Stimulated activated naive CD8-positive, alpha-beta T cell treated with anti-CD3 and anti-CD28 coated beads, Interleukin-15, amount 100 ng/mL, for 72 hours (primary cell): ENCODE measurements around the gene GATA5.
"Not testable (repeated sequence)": the region's sequence is repeated elsewhere in the genome, so short reads cannot be mapped to it uniquely, and the experiment has no call there.

Experiments used
- ATAC-seq: fragments of 150-1000 bp; cut with Tn5 transposase; 2 replicates; pipeline ENCODE4 v1.10.0; 2021; ENCODE audit warnings: mild to moderate bottlenecking, moderate library complexity
- DNase-seq, 2 donors: peaks; one replicate each; pipeline ENCODE4 v3.0.0; 2021 to 2022
- H3K27ac Mint-ChIP-seq, 2 donors: one replicate each; pipeline ENCODE4 v1.8.0; 2022; ENCODE audit warnings: mild to moderate bottlenecking in 2 of 2, mixed read lengths in 2 of 2, moderate library complexity in 2 of 2
- H3K27me3 Mint-ChIP-seq: one replicate; pipeline ENCODE4 v1.8.0; 2022; ENCODE audit warnings: mixed read lengths
- H3K4me1 Mint-ChIP-seq: one replicate; pipeline ENCODE4 v1.8.0; 2022; ENCODE audit warnings: mild to moderate bottlenecking, mixed read lengths
- H3K4me3 Mint-ChIP-seq, 2 donors: one replicate each; pipeline ENCODE4 v1.8.0; 2022; ENCODE audit warnings: mild to moderate bottlenecking in 2 of 2, mixed read lengths in 2 of 2, moderate library complexity in 1 of 2
- H3K9me3 Mint-ChIP-seq, 2 donors: one replicate each; pipeline ENCODE4 v1.8.0; 2022; ENCODE audit warnings: mixed read lengths in 2 of 2

Gene GATA5

DNA sequence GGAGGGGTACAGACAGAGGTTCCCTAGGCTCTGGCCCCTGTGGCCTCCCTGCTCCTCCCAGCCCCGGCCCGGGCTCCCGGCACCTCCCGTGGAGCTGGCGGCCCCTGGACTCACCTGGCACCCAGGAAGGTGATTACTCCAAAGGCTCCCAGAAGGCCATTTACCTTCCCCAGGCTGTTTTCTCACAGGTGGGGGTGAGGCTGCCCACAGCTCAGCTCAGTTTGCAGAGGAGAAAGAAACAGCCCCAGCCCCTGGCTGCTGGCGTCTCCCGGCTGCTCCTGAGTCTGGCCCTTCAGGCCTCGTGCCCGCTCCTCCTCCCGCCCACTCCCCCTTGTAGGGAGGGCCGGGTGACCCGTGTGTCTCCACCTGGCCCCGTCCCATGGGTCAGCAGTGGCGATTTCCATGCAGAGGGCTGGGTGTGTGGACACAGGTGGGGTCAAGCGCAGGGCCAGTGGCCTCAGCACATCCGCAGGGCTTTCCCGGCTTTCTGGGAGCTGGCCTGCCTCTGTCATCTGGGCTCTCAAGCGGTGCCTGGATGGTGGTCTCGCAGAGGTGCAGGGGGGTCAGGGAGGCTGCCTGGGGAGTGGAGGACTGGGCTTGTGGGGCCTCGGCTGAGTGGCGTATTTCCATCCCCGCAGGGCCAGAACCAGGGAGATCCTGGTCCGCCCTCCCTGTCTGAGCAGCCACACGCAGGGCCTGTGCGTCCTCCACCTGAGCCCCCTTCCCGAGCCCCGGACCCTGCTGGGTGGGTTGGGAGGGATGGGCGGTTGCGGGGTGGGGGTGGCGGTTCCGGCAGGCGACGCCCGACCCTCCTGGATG, 20.2 kb upstream of the GATA5 start:
- Mint-ChIP-seq H3K27me3 (peaks cover 16% of the 10 kb centered on the region), H3K4me1 (peaks cover 21% of the 10 kb centered on the region), H3K4me3 (no peak overlapping the region), H3K27ac (no peak overlapping the region), H3K9me3 (no peaks in the 10 kb centered on the region)
- ATAC-seq (peak; percentile 14), DNase-seq (no peak)

DNA sequence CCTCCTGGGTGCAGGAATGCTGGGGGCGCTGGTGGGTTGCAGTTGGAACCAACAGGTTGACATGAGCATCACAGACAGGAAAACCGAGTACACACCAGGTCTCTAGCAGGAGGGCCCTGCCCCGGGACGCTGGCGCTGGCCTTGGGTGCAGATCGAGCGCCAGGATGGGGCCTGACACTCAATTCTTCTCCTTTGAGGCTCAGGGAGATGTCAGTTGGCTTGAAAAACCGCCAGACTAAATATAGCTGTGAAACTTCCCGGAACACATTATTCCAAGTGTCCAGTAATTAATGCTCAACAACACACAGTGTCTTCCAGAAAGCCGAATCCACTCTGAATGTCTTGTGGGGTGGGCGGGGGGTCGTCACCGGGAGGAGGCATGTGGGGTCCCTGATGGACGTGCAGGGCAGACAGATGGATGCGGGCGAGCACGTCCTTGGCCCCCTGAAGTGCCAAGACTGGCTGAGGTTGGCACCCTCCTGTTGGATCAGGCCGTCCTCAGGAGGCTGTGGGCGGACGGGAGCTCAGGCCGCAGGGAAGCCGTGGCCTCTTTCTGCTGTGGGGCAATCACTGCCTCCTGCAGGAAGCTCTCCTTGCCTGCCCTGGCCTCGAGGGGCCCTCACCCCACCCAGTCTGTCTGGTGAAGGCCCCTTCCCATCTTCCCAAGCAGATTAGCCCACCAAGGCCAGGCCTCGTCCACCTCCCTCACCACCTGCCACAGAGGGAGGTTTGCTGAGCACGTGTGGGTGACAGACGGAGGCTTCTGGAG, 19.4 kb upstream of the GATA5 start:
- Mint-ChIP-seq H3K9me3 (no peaks in the 10 kb centered on the region), H3K27ac (no peak overlapping the region), H3K27me3 (peaks cover 17% of the 10 kb centered on the region), H3K4me1 (peaks cover 13% of the 10 kb centered on the region), H3K4me3 (no peak overlapping the region)
- no peak for ATAC-seq
- DNase-seq: no peak

DNA sequence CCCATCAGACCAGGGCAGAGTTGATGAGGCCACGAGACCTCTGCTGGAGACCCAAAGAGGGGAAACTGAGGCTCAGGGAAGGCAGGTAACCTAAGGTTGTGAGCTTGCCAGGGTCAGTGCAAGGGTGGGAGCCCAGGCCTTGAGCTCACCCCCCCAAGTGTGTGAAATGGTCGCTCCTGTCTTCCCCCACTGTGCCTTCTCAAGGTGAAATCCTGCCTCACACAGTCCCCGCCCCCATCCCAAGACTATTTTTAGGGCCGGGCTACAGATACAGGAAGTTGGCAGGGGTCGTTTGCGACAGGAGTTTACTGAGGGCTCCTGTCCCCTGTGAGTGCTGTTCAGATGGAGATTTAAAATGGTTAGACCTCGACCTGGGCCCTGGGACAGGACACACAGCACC, 18.7 kb upstream of the GATA5 start:
- no peak overlapping the region for H3K4me3 Mint-ChIP-seq
- DNase-seq (no peak), ATAC-seq (no peak)
- no peaks in the 10 kb centered on the region for H3K9me3 Mint-ChIP-seq
- peaks cover 7% of the 10 kb centered on the region for H3K4me1 Mint-ChIP-seq
- no peak overlapping the region for H3K27ac Mint-ChIP-seq
- peaks cover 24% of the 10 kb centered on the region for H3K27me3 Mint-ChIP-seq

DNA sequence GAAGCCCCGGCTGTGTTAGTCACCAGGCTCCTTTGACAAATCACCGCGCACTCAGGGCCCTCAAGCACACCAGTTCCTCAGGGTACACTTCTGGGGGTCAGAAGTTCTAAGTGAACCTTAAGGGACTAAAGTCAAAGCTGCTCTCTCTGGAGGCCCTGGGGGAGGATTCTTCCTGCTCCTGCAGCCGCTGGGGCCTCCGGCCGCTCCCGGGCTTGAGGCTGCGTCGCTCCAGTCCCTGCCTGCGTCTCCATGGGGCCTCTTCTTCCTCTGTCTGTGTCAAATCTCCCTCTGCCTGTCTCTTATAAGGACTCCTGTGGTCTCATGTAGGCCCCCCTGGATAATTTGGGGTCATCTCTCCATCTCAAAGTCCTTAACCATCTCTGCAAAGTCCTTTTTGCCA, 18.1 kb upstream of the GATA5 start:
- Mint-ChIP-seq H3K4me3 (no peak overlapping the region), H3K9me3 (no peaks in the 10 kb centered on the region)

DNA sequence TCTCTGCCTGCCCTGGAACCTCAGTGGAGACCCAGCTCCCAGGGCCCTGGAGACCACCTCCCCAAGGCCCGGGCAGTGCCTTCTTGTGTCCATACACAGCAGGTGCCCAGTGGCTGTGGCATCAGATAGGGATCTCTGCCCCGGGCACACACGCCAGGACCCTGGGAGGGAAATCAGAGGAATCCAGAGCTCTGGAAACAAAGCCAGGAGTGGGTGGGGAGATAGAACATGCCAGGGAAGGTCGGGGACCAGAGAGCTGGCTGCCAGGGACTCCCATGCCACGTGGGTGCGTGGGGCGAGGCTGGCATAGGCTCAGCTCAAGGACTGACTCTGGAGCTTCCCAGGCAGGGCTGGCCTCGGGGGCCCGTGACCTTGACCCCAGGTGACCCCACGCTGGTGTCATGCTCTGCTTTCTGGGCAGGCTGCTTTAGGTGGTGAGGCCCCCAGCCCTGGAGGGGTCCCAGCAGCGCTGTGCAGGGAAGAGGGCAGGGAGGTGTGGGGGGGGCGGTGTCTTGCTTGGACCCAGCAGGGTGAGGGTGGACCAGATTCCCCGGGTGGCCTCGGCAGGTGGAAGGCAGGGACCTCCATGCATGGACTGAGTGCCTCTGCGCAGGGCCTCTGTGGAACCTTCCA, 17.6 kb upstream of the GATA5 start:
- peak; percentile 33 for ATAC-seq
- H3K9me3 Mint-ChIP-seq: no peaks in the 10 kb centered on the region

More for the DNA sequence above, 18.1 kb upstream of the GATA5 start:
- Mint-ChIP-seq H3K27ac (no peak overlapping the region), H3K4me1 (peaks cover 7% of the 10 kb centered on the region), H3K27me3 (peaks cover 30% of the 10 kb centered on the region)
- DNase-seq (no peak), ATAC-seq (no peak)

DNA sequence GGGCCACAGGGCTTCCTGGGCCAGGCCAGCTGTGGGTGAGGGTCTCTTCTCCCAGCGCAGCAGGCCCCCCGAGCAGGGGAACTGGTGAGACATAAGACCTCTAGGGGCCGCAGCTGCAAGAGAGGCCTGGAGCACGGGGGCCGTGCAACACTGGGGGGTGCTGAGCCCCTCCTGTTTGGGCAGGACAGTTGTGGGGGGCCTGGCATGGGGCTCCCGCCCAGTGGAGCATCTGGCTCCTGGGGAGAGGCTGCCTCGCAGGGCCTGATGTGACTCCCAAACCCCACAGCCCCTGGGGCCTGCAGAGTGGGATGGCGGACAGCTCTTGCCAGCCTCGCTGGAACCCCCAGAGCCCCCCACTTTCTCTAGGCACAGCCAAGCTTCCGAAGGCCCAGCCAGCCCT, 16.9 kb upstream of the GATA5 start:
- Mint-ChIP-seq H3K4me1 (peaks cover 7% of the 10 kb centered on the region), H3K9me3 (no peaks in the 10 kb centered on the region), H3K4me3 (no peak overlapping the region), H3K27ac (no peak overlapping the region), H3K27me3 (peaks cover 42% of the 10 kb centered on the region)
- DNase-seq (no peak), ATAC-seq (no peak)

More for the DNA sequence above, 17.6 kb upstream of the GATA5 start:
- no peak overlapping the region for H3K27ac Mint-ChIP-seq
- peaks cover 35% of the 10 kb centered on the region for H3K27me3 Mint-ChIP-seq
- no peak overlapping the region for H3K4me3 Mint-ChIP-seq
- H3K4me1 Mint-ChIP-seq: peaks cover 7% of the 10 kb centered on the region
- DNase-seq: no peak

DNA sequence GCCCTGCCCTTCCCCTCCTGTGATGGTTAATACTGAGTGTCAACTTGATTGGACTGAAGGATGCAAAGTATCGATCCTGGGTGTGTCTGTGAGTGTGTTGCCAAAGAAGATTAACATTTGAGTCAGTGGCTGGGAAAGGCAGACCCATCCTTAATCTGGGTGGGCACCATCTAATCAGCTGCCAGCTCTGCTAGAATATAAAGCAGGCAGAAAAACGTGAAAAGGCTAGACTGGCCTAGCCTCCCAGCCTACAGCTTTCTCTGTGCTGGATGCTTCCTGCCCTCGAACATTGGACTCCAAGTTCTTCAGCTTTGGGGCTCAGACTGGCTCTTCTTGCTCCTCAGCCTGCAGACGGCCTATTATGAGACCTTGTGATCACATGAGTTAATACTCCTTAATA, 15.0 kb upstream of the GATA5 start:
- not testable (repeated sequence) for H3K4me3 Mint-ChIP-seq, H3K4me1 Mint-ChIP-seq, DNase-seq, H3K27ac Mint-ChIP-seq, H3K9me3 Mint-ChIP-seq, ATAC-seq
- H3K27me3 Mint-ChIP-seq: peaks cover 61% of the 10 kb centered on the region

DNA sequence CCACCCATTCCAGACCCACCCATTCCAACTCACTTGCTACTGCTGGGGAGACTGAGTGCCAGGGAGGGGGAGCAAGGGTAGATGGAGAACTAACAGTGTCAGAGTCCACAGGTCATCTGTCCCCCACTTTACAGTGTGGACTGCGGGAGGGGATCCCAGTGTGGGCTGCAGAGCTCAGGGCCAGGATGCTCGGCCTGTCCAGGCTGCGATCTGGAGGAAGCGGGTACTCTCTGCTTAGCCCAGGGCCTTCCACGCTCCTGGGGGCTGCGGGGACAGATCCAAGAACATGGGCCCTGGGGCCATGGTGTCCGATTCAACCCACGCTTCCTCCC, 14.1 kb upstream of the GATA5 start:
- no peak for ATAC-seq
- Mint-ChIP-seq H3K9me3 (no peaks in the 10 kb centered on the region), H3K4me1 (peaks cover 7% of the 10 kb centered on the region), H3K27ac (no peak overlapping the region), H3K4me3 (no peak overlapping the region), H3K27me3 (peaks cover 70% of the 10 kb centered on the region)
- DNase-seq: no peak

DNA sequence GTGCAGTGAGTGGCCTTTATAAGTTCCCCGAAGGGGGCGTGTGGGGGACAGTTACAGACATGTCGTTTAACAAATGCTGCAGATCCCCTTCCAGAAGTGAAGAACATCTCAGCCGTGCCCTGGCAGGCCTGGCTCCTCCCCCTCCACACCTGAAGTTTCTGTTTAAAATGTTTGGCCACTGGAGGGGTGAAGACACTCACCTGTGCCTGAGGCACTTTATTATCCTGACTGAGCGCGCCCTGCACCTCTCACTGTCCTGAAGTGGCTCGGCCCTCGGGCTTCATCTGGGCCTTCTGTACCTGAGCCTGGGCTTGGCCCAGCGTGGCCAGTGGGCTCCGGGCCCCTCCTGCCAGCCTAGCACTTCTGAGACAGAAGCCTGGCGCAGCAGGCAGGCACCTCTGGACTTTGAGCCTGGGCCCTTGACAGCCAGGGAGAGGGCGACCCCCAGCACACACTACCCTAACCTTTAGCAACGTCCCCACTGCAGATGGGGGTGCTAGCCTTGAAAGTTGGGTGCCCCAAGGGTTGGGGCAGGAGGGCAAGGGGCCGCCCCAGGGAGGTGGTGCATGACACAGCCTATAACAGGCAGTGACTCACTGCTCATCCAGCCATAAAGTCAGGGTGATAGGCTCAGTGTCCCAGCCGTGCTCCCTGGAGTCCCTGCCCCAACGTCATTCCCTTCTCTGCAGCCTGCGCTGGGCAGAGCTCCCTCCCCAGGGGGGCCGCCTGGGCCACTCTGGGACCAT, 13.6 kb upstream of the GATA5 start:
- peaks cover 75% of the 10 kb centered on the region for H3K27me3 Mint-ChIP-seq
- no peak overlapping the region for H3K27ac Mint-ChIP-seq
- H3K9me3 Mint-ChIP-seq: no peaks in the 10 kb centered on the region
- no peak overlapping the region for H3K4me3 Mint-ChIP-seq
- peaks cover 1% of the 10 kb centered on the region for H3K4me1 Mint-ChIP-seq
- ATAC-seq (no peak), DNase-seq (no peak)

DNA sequence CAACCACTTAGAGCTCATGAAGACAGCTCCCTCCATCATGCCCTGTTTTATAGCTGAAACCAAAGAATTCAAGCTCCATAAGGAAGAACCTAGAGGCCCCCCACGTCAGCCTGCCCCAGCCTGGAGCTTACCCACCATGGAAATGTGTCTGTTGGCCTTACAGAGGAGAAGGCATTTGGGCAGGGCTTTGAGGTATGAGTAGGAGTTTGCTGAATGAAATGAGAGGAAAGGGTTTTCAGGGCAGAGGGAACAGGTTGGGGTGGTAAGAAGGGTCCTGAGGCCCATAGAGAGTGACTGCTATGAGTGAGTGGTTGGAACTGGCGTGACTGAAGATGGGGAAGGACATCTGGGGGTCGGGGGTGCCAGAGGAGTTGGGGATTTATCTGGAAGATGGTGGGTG, 12.7 kb upstream of the GATA5 start:
- peak overlapping the region in 1 of 2 donors; percentile 1 for H3K27ac Mint-ChIP-seq
- no peak overlapping the region for H3K4me3 Mint-ChIP-seq
- peaks cover 84% of the 10 kb centered on the region for H3K27me3 Mint-ChIP-seq
- ATAC-seq (no peak), DNase-seq (no peak)
- H3K9me3 Mint-ChIP-seq: no peaks in the 10 kb centered on the region
- peaks cover under 1% of the 10 kb centered on the region for H3K4me1 Mint-ChIP-seq

DNA sequence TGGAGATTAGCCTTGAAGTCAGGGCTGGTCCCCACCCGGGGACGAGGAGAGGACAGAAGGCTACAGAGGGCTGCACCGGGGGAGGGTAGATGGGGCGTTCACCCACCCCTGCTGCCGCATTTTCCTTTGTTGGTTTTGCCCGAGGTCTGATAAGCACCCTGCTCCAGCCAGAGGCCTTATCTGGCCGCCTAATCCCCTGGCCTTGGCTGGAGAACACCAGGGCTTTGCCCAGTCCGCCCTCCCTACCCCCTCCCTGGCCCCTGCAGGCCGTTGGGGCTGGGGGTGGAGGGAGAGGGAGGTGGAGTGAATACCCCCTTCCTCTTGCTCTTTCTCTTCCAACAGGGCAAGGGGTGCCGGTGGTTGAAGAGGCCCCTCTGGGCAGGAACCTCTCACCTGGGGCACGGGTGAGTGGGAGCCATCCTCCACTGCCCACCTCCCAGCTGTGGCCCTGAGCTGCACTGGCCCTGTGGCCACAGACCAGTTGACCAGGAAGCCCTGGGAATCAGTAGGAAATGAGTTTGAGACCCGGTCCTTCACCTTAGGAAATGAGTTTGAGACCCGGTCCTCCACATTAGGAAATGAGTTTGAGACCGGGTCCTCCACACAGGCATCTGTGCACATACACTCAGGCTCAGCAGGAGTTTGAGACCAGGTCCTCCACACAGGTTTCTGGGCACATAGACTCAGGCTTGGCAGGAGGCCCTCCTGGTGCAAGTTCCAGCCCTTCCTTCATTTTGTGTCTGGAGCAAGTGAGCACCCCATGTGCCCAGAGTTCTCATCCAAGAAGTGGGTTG, 12.0 kb upstream of the GATA5 start:
- no peak overlapping the region for H3K27ac Mint-ChIP-seq
- H3K9me3 Mint-ChIP-seq: no peaks in the 10 kb centered on the region
- H3K4me3 Mint-ChIP-seq: no peak overlapping the region
- peaks cover 7% of the 10 kb centered on the region for H3K4me1 Mint-ChIP-seq
- DNase-seq (no peak), ATAC-seq (no peak)
- peaks cover 86% of the 10 kb centered on the region for H3K27me3 Mint-ChIP-seq

DNA sequence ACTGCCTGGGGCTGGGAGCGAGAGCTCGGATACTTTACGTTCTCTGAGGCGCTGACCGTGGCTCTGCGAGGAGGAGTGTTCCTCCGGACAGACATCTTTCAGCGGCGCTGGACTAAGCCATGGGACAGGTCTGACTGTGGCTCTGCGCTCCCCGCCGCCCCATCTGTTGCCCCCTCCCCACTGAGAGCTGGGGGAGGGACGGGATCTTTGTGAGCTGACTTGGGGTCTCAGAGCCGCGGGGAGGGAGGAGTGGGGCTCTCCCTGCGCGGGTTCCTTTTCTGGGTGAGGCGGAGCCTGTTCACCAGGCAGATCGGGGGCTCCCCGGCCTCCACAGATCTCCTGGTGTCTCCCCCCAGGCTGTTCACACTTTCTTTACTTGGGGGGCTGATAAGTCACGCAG, 11.3 kb upstream of the GATA5 start:
- no peaks in the 10 kb centered on the region for H3K9me3 Mint-ChIP-seq
- peak overlapping the region in 1 of 2 donors; percentile 54 for H3K27ac Mint-ChIP-seq
- no peak overlapping the region for H3K4me3 Mint-ChIP-seq
- H3K27me3 Mint-ChIP-seq: peaks cover 86% of the 10 kb centered on the region
- peaks cover 14% of the 10 kb centered on the region for H3K4me1 Mint-ChIP-seq
- ATAC-seq (no peak), DNase-seq (no peak)

DNA sequence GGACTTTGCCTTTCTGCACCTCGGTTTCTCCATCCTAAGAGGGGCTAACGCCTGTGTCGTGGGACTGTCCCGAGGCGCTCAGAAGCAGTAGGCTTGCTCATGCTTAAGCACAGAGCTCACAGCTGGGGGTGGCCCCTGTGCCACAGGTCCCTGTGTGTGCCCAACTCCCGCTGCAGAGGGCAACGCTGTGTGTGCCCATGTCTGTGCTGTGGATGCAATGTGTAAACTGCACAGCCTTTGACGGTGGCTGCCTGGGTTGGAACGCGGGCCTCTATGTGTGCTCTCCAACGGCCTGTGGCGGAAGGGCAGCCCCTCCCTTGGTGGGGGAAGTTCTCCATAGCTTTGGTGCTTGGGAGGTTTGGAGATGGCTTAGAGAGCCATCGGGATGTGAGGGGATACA, 10.7 kb upstream of the GATA5 start:
- peak overlapping the region in 1 of 2 donors; percentile 54 for H3K27ac Mint-ChIP-seq
- peaks cover 16% of the 10 kb centered on the region for H3K4me1 Mint-ChIP-seq
- H3K27me3 Mint-ChIP-seq: peaks cover 88% of the 10 kb centered on the region

DNA sequence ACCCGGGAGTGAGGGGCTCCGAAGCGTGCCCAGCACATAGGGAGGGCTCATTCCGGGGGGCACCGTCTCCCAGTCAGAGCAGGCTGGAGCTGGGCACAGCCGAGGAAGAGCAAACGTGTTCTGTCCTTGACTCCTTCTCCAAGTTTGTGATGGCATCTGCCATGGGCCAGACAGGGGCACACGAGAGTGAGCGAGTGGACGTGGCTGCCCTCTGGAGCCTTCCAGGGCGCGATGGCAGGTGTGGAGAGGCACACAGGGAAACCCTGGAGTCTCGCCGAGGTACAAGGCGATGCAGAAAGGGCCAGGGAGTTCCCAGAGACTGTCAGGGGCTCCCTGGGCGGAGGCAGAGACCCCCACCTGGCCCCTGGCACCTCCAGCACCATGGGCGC, 9.9 kb upstream of the GATA5 start:
- no peak overlapping the region for H3K4me3 Mint-ChIP-seq
- H3K4me1 Mint-ChIP-seq: peaks cover 16% of the 10 kb centered on the region
- ATAC-seq (no peak), DNase-seq (no peak)
- H3K9me3 Mint-ChIP-seq: no peaks in the 10 kb centered on the region
- H3K27me3 Mint-ChIP-seq: peaks cover 95% of the 10 kb centered on the region
- no peak overlapping the region for H3K27ac Mint-ChIP-seq

More for the DNA sequence above, 10.7 kb upstream of the GATA5 start:
- Mint-ChIP-seq H3K4me3 (no peak overlapping the region), H3K9me3 (no peaks in the 10 kb centered on the region)
- DNase-seq (no peak), ATAC-seq (no peak)
